ENCODE results near the gene JUND.

Gene JUND

GRCh38 chr19:18317961-18318800 lies 36.8 kb upstream of the JUND start:
- CTCF ChIA-PET: interaction anchor here (1.2 to 9.4 kb wide), 5 partner anchors 9 to 153 kb away, joined by 3 to 141 read pairs (median 4); partner anchors contain the start of gene JUND
- no peak for DNase-seq (ENCODE audit: extremely low spot score)
- TF ChIP-seq CTCF (IDR thresholded peaks at IDR 0.05; ENCODE audit: control extremely low read depth, extremely low read depth, low read depth, missing control alignments): no peak
- POLR2A ChIA-PET: interaction anchor here (0.9 to 8.0 kb wide), 3 partner anchors 10 to 114 kb away, joined by 4 to 154 read pairs (median 4); partner anchors contain the start of genes JUND and RAB3A

- TF ChIP-seq CTCF (IDR thresholded peaks at IDR 0.05; ENCODE audit: control extremely low read depth, extremely low read depth, low read depth, missing control alignments): no peak
- no peak for DNase-seq (ENCODE audit: extremely low spot score)
- CTCF ChIA-PET: interaction anchor here (0.8 to 8.8 kb wide), 4 partner anchors 9 to 35 kb away, joined by 3 to 86 read pairs (median 5); partner anchors contain the start of gene LSM4
- POLR2A ChIA-PET: no interaction called here
Measured at GRCh38 chr19:18313398-18313797, 32.0 kb upstream of the JUND start.

GRCh38 chr19:18312092-18312534 lies 30.7 kb upstream of the JUND start:
- POLR2A ChIA-PET: interaction anchor here (0.8 kb wide), 1 partner anchor 30 kb away, joined by 3 read pairs; the partner anchor contains the start of gene JUND
- CTCF ChIA-PET: interaction anchor here (1.1 to 2.6 kb wide), 2 partner anchors 16 to 20 kb away, joined by 3 to 16 read pairs; no protein-coding TSS in a partner anchor
- no peak for TF ChIP-seq CTCF (IDR thresholded peaks at IDR 0.05; ENCODE audit: control extremely low read depth, extremely low read depth, low read depth, missing control alignments)
- no peak for DNase-seq (ENCODE audit: extremely low spot score)

GRCh38 chr19:18311502-18312091 lies 30.2 kb upstream of the JUND start:
- no peak for TF ChIP-seq CTCF (IDR thresholded peaks at IDR 0.05; ENCODE audit: control extremely low read depth, extremely low read depth, low read depth, missing control alignments)
- POLR2A ChIA-PET: interaction anchor here (0.8 kb wide), 1 partner anchor 30 kb away, joined by 3 read pairs; the partner anchor contains the start of gene JUND
- no peak for DNase-seq (ENCODE audit: extremely low spot score)
- CTCF ChIA-PET: interaction anchor here (1.1 to 2.6 kb wide), 3 partner anchors 17 to 32 kb away, joined by 3 to 16 read pairs (median 7); no protein-coding TSS in a partner anchor

GRCh38 chr19:18310966-18311365 lies 29.5 kb upstream of the JUND start:
- no peak for DNase-seq (ENCODE audit: extremely low spot score)
- no peak for TF ChIP-seq CTCF (IDR thresholded peaks at IDR 0.05; ENCODE audit: control extremely low read depth, extremely low read depth, low read depth, missing control alignments)
- ChIA-PET POLR2A (no interaction called here), CTCF (interaction anchor here (1.3 to 2.6 kb wide), 3 partner anchors 18 to 31 kb away, joined by 3 to 16 read pairs (median 7); no protein-coding TSS in a partner anchor)
